ENCODE measurements around the gene CALR.
"Not testable (repeated sequence)": the region's sequence is repeated elsewhere in the genome, so short reads cannot be mapped to it uniquely, and the experiment has no call there.

DNA sequence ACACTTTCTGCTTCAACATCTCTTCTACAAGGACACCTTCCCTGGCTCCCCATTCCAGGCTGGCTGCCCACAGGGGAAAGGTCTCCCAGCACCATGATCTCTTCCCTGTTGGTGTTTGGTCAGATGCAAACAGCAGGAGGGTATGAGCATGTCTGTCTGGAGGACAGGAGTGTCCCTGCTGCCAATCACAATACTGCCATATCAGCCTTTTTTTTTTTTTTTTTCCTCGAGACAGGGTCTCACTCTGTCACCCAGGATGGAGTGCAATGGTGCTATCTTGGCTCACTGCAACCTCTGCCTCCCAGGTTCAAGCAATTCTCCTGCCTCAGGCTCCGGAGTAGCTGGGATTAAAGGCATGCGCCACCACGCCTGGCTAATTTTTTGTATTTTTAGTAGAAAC, 22.5 kb upstream of the CALR start:
- not testable (repeated sequence) for TF ChIP-seq POLR2A, EP300, POLR2AphosphoS5 (IDR thresholded peaks at IDR 0.05)
- TF ChIP-seq, protein P1, sequence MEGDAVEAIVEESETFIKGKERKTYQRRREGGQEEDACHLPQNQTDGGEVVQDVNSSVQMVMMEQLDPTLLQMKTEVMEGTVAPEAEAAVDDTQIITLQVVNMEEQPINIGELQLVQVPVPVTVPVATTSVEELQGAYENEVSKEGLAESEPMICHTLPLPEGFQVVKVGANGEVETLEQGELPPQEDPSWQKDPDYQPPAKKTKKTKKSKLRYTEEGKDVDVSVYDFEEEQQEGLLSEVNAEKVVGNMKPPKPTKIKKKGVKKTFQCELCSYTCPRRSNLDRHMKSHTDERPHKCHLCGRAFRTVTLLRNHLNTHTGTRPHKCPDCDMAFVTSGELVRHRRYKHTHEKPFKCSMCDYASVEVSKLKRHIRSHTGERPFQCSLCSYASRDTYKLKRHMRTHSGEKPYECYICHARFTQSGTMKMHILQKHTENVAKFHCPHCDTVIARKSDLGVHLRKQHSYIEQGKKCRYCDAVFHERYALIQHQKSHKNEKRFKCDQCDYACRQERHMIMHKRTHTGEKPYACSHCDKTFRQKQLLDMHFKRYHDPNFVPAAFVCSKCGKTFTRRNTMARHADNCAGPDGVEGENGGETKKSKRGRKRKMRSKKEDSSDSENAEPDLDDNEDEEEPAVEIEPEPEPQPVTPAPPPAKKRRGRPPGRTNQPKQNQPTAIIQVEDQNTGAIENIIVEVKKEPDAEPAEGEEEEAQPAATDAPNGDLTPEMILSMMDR (IDR thresholded peaks at IDR 0.05), result not testable (repeated sequence)
